Esophagus squamous epithelium (tissue), 5 donors: Measurements from ENCODE around the gene RPH3AL. TPM values are rescaled to one million over a fixed set of nuclear protein-coding genes. Genes with fewer than 3 reads are reported as not detected.

Experiments
- DNase-seq: peaks from one replicate; lab custom pipeline; 2025; lab: John Stamatoyannopoulos, UW
- H3K27ac ChIP-seq, 4 donors: fragments of 200-600 bp; sonication (generic); one replicate each; pipeline ENCODE4 v1.5.1; 2016 to 2019; ENCODE audit warnings: mild to moderate bottlenecking in 1 of 4
- H3K27me3 ChIP-seq, 4 donors: fragments of 200-600 bp; sonication (generic); 1 replicate in 3 of 4; 2 replicates in 1 of 4; pipeline versions ENCODE4 v1.5.1 to v1.6.0; 2017 to 2021; ENCODE audit warnings: antibody characterized with exemption in 1 of 4
- H3K36me3 ChIP-seq, 3 donors: fragments of 200-600 bp; sonication (generic); one replicate each; pipeline ENCODE4 v1.5.1; 2016 to 2019
- H3K4me1 ChIP-seq, 3 donors: fragments of 200-600 bp; sonication (generic); one replicate each; pipeline ENCODE4 v1.5.1; 2017 to 2019
- H3K4me3 ChIP-seq, 4 donors: fragments of 200-600 bp; sonication (generic); 1 replicate in 3 of 4; 2 replicates in 1 of 4; pipeline ENCODE4 v1.5.1; 2016 to 2019; ENCODE audit warnings: mild to moderate bottlenecking in 2 of 4, moderate library complexity in 1 of 4
- H3K9me3 ChIP-seq, 3 donors: fragments of 200-600 bp; sonication (generic); one replicate each; pipeline ENCODE4 v1.5.1; 2016 to 2019
- CTCF ChIP-seq, 6 experiments: fragments of 450-650 bp in 4 of 6; fragments of 200-600 bp in 2 of 6; sonication (generic) in 2 of 6; IDR thresholded peaks; one replicate each; pipeline ENCODE4 v1.5.1; 2016 to 2019; ENCODE audit warnings: antibody characterized with exemption in 6 of 6, mild to moderate bottlenecking in 4 of 6, moderate library complexity in 4 of 6
- POLR2A ChIP-seq, 4 donors: fragments of 450-650 bp; IDR thresholded peaks; one replicate each; pipeline ENCODE4 v1.6.1; 2017; ENCODE audit warnings: antibody characterized with exemption in 4 of 4, mild to moderate bottlenecking in 4 of 4, moderate library complexity in 3 of 4
- WGBS, 2 donors: methylation state at CpG; one replicate each; pipeline ENCODE4 v1.1.5; 2018; 5-methylcytosine and 5-hydroxymethylcytosine counted together
- intact Hi-C: fragments of 100-400 bp; cut with DNase I; formaldehyde crosslinking; loops from one replicate; pipeline ENCODE4 v1.15.0; 2022
- total RNA-seq, 4 donors: library from RNA; depleted of rRNA; stranded (reverse); fragments of >200 nt; gene quantifications; one replicate each; pipeline ENCODE4 v1.1.0, GENCODE V29; 2016
- donor health status: DM: yes; HTN: yes; CAD: no.

The RPH3AL gene
- total RNA-seq, 4 donors from 2014 or later, result 5.2 to 18.3 (median 7.5) TPM

DNA sequence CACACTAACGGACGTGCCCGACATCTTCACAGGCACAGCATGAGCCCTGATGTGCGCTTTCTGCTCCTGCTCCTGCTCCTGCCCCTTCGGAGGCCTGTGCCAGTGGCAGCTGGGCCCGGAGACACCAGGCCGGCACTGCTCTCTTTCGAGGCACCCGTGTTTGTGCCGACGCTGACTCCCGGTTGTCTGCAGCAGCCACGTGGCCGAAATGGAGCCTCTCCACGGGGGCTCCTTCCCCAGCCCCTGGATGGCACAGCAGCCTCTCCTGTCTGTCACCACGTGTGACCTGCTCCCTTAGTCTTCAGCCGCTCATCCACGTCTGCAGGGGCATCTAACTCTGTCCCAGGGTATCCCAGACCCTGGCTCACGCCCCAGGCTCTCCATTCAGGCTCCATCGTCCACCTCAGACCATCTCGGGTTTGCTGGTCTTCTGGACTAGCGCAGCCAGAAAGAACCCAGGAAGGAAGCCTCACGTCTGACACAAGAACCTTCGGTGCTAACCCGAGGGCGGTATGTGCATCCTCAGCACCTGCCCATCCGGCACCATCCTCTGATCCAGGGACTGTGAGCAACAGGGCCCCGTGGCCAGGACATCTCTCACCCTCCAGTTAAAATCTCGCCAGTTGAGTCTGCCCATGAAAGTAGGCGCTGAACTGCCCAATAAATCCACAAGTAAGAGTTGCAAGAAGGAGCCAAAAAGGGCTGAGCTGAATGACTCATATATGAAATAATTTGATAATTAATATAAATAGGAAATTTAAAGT, 4.2 kb upstream of the RPH3AL start:
- Histone ChIP-seq H3K9me3 (no peaks in the 10 kb centered on the region), H3K4me1 (peaks cover 0 to 47% (median 16%) of the 10 kb centered on the region in 3 donors), H3K27me3 (no peaks in the 10 kb centered on the region), H3K27ac (no peak overlapping the region), H3K36me3 (no peaks in the 10 kb centered on the region), H3K4me3 (no peak overlapping the region)
- intact Hi-C loops, result no loop called here
- no peak for DNase-seq
- TF ChIP-seq CTCF (IDR thresholded peaks at IDR 0.05) (no peak), POLR2A (IDR thresholded peaks at IDR 0.05) (no peak)
- WGBS, 2 donors, result 67 to 90% methylated on average over 12 to 24 of the region's 30 CpGs

- no peaks in the 10 kb centered on the region for H3K9me3 ChIP-seq
- intact Hi-C loops, result no loop called here
Observed at GRCh38 chr17:354651-355556, 2.3 kb upstream of the RPH3AL start.

DNA sequence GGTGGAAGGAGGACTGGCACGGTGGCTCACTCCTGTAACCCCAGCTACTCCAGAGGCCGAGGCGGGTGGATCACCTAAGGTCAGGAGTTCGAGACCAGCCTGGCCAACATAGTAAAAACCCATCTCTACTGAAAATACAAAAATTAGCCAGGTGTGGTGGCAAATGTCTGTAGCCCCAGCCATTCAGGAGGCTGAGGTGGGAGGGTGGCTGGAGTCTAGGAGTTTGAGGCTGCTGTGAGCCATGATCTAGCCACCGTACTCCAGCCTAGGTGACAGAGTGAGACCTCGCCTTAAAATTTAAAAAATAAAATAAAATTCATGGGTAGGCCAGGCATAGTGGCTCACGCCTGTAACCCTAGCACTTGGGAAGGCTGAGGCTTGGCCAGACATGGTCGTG, 1.2 kb upstream of the RPH3AL start:
- no peak for DNase-seq
- Histone ChIP-seq H3K4me1 (peaks cover 0 to 77% (median 44%) of the 10 kb centered on the region in 3 donors), H3K9me3 (no peaks in the 10 kb centered on the region)

More at GRCh38 chr17:354651-355556, 2.3 kb upstream of the RPH3AL start:
- H3K4me1 ChIP-seq, result peaks cover 0 to 67% (median 34%) of the 10 kb centered on the region in 3 donors
- 79 to 89% methylated on average over 7 to 12 of the region's 19 CpGs for WGBS, 2 donors
- no peaks in the 10 kb centered on the region for H3K36me3 ChIP-seq
- DNase-seq, result no peak
- H3K4me3 ChIP-seq, result no peak overlapping the region
- no peak for TF ChIP-seq POLR2A (IDR thresholded peaks at IDR 0.05)
- TF ChIP-seq CTCF (IDR thresholded peaks at IDR 0.05), result no peak
- no peaks in the 10 kb centered on the region for H3K27me3 ChIP-seq
- no peak overlapping the region for H3K27ac ChIP-seq

DNA sequence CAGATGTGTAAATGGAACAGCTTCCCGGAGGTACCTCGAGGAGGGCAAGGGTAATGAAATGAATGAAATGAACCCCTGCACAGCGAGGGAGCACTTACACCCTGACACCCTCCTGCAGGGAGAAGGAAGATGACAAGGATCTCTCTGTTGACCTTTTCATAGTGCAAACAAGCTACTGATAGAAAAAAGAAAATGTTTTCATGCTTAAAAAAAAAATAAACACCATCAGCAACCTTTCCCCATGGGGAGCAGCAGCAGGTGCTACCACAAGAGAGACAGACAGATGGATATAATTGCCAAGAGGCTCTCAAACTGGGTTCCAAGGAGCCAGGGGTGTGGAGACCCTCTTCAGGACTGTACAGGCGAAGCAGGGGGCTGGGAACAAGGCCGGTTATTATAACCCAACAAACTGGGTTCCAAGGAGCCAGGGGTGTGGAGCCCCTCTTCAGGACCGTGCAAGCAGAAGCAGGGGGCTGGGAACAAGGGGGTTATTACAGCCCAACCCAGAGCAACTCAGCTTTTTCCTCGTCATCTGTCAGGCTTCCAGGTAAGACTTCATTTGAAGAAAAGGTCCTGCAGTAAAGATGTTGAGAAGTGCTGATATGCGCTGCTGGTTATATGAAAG, 718 bp upstream of the RPH3AL start:
- peaks cover 0 to 83% (median 49%) of the 10 kb centered on the region in 3 donors for H3K4me1 ChIP-seq

More for the DNA sequence above, 1.2 kb upstream of the RPH3AL start:
- intact Hi-C loops, result no loop called here
- H3K36me3 ChIP-seq, result no peaks in the 10 kb centered on the region
- no peaks in the 10 kb centered on the region for H3K27me3 ChIP-seq
- no peak overlapping the region for H3K4me3 ChIP-seq
- peak overlapping the region in 1 of 4 donors; percentile 96 for H3K27ac ChIP-seq
- TF ChIP-seq CTCF (IDR thresholded peaks at IDR 0.05) (no peak), POLR2A (IDR thresholded peaks at IDR 0.05) (no peak)
- WGBS, 2 donors, result 95 to 98% methylated on average over 8 of the region's 8 CpGs

More for the DNA sequence above, 718 bp upstream of the RPH3AL start:
- no peak for TF ChIP-seq CTCF (IDR thresholded peaks at IDR 0.05)
- TF ChIP-seq POLR2A (IDR thresholded peaks at IDR 0.05), result no peak
- Histone ChIP-seq H3K27me3 (no peaks in the 10 kb centered on the region), H3K27ac (peak overlapping the region; percentile 54 to 96 (median 86)), H3K36me3 (no peaks in the 10 kb centered on the region), H3K9me3 (no peaks in the 10 kb centered on the region), H3K4me3 (no peak overlapping the region)
- 62% methylated on average over 8 of the region's 8 CpGs for WGBS, 2 donors
- DNase-seq, result no peak
- intact Hi-C loops, result no loop called here
